ENCODE results near the gene EXO1. TPM values are rescaled to one million over a fixed set of nuclear protein-coding genes. Genes with fewer than 3 reads are reported as not detected.

Gene EXO1
- total RNA-seq, 6 experiments from 2014 or later = 0.29 to 1.7 (median 0.62) TPM; not detected in 1

DNA sequence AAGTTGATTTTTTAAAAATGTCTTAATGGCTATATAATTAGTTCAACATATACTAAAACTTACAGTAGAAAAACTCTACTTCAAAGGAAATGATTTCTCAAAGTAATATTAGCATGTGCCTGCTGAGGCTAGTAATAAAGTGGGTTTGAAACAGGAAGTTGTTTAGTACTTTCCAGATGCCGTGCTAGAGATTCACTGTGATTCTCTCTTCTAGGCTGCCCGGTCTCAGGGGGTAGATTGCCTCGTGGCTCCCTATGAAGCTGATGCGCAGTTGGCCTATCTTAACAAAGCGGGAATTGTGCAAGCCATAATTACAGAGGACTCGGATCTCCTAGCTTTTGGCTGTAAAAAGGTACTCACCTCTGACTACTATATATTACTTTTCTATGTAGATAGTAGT lies 9.1 kb downstream of the EXO1 start:
- H3K9me3 ChIP-seq = no peaks in the 10 kb centered on the region
- WGBS (ENCODE audit: insufficient coverage, low coverage, low lambda C conversion rate, missing lambda C conversion rate) = 83% methylated on average over 5 of the region's 6 CpGs
- H3K4me3 ChIP-seq = no peak overlapping the region
- no peak overlapping the region for H3K27ac ChIP-seq
- no peaks in the 10 kb centered on the region for H3K4me1 ChIP-seq
- ATAC-seq = no peak
- H3K36me3 ChIP-seq = no peaks in the 10 kb centered on the region
- TF ChIP-seq CTCF (IDR thresholded peaks at IDR 0.05) (no peak), POLR2A (IDR thresholded peaks at IDR 0.05) (no peak)
- H3K27me3 ChIP-seq = no peaks in the 10 kb centered on the region
- DNase-seq = no peak
- intact Hi-C loops (cut with DNase I) = no loop called here

DNA sequence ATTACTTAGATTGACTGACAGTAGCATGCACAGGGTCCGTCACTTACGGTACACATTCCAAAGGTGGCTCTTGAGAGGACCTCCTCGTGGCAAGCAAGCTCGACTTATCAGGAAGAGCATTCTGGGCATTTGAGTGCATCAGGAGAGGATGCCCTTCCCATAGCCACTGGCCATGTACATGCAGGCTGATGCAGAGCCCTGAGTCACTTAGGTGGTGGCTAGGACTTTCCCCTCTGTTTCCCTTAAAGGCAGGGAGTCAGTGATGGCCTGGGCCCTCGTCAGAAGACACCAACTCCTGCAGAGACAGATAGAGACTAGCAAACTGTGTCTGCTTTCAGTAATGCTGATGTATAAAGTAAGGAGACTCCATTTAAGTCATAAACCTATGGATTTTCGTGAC lies 12.9 kb downstream of the EXO1 start:
- Histone ChIP-seq H3K27me3 (no peaks in the 10 kb centered on the region), H3K9me3 (no peaks in the 10 kb centered on the region), H3K36me3 (no peaks in the 10 kb centered on the region), H3K4me3 (no peak overlapping the region), H3K27ac (no peak overlapping the region), H3K4me1 (no peaks in the 10 kb centered on the region)
- ATAC-seq = no peak
- DNase-seq = no peak
- intact Hi-C loops (cut with DNase I) = no loop called here
- TF ChIP-seq POLR2A (IDR thresholded peaks at IDR 0.05) = no peak
- TF ChIP-seq CTCF (IDR thresholded peaks at IDR 0.05) = no peak
- WGBS (ENCODE audit: insufficient coverage, low coverage, low lambda C conversion rate, missing lambda C conversion rate) = 80% methylated on average over 6 of the region's 6 CpGs

GRCh38 chr1:241869022-241869421 lies 21.0 kb downstream of the EXO1 start:
- Histone ChIP-seq H3K4me3 (no peak overlapping the region), H3K36me3 (no peaks in the 10 kb centered on the region), H3K9me3 (no peaks in the 10 kb centered on the region), H3K27ac (no peak overlapping the region), H3K27me3 (no peaks in the 10 kb centered on the region), H3K4me1 (no peaks in the 10 kb centered on the region)
- WGBS (ENCODE audit: insufficient coverage, low coverage, low lambda C conversion rate, missing lambda C conversion rate) = 62% methylated on average over 1 of the region's 1 CpG
- DNase-seq (no peak), ATAC-seq (no peak)
- intact Hi-C loops (cut with DNase I) = no loop called here
- TF ChIP-seq POLR2A (IDR thresholded peaks at IDR 0.05) (no peak), CTCF (IDR thresholded peaks at IDR 0.05) (no peak)

DNA sequence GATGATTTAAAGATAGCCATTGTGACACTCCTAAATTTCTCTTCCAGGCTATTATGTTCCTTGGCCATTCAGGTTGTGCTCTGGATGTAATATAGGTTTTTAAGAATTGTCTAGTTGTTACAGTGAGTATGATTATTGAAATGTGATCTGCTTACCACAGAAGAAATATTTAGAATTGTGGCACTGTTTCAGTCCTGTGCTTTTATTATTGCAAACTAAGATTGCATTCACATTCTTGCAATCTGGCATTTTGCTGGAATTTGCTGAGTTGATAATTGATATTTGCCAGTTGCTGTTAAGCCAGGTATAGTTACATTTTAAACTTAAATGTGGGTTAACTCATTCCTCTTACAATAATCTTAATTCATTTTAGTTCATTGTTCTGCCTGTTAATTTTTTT lies 22.3 kb downstream of the EXO1 start:
- Histone ChIP-seq H3K27ac (no peak overlapping the region), H3K36me3 (no peaks in the 10 kb centered on the region), H3K4me1 (no peaks in the 10 kb centered on the region), H3K27me3 (no peaks in the 10 kb centered on the region), H3K9me3 (no peaks in the 10 kb centered on the region), H3K4me3 (no peak overlapping the region)
- DNase-seq (no peak), ATAC-seq (no peak)
- TF ChIP-seq POLR2A (IDR thresholded peaks at IDR 0.05) (no peak), CTCF (IDR thresholded peaks at IDR 0.05) (no peak)
- intact Hi-C loops (cut with DNase I) = no loop called here

- no peak for TF ChIP-seq CTCF (IDR thresholded peaks at IDR 0.05)
- TF ChIP-seq POLR2A (IDR thresholded peaks at IDR 0.05) = no peak
- no peaks in the 10 kb centered on the region for H3K4me1 ChIP-seq
- 89% methylated on average over 3 of the region's 3 CpGs for WGBS (ENCODE audit: insufficient coverage, low coverage, low lambda C conversion rate, missing lambda C conversion rate)
- intact Hi-C loops (cut with DNase I) = no loop called here
- no peaks in the 10 kb centered on the region for H3K36me3 ChIP-seq
- no peaks in the 10 kb centered on the region for H3K27me3 ChIP-seq
- no peaks in the 10 kb centered on the region for H3K9me3 ChIP-seq
- DNase-seq (no peak), ATAC-seq (no peak)
- H3K27ac ChIP-seq = no peak overlapping the region
- H3K4me3 ChIP-seq = no peak overlapping the region
Observed at GRCh38 chr1:241870746-241871430, 22.9 kb downstream of the EXO1 start.

All from right lobe of liver (tissue), 6 donors.